NCI-H146 treated with DMSO at 0.1 percent for 48 hours (cell line): ENCODE data around the gene COQ7.

ENCODE experiments used
- DNase-seq: peaks from one replicate; lab custom pipeline; 2025; ENCODE audit not compliant: unreplicated experiment; lab: John Stamatoyannopoulos, UW

The COQ7 gene

GRCh38 chr16:19110537-19111360 lies 43.3 kb downstream of the COQ7 start:
- no peak for DNase-seq

DNA sequence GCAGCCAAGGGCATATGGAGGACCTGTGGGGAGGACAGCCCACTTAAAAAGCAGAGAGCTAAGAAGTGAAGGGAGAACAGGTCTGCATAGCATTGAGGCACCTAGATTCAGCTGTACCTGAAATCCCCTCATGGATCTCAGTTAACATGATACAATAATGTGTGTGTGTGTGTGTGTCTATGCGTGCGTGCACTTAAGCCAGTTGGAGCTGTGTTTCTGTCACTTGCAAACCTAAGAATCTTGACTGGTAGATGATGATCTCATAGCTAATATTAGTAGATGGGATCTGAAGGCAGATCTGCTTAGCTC lies 44.6 kb downstream of the COQ7 start:
- no peak for DNase-seq

DNA sequence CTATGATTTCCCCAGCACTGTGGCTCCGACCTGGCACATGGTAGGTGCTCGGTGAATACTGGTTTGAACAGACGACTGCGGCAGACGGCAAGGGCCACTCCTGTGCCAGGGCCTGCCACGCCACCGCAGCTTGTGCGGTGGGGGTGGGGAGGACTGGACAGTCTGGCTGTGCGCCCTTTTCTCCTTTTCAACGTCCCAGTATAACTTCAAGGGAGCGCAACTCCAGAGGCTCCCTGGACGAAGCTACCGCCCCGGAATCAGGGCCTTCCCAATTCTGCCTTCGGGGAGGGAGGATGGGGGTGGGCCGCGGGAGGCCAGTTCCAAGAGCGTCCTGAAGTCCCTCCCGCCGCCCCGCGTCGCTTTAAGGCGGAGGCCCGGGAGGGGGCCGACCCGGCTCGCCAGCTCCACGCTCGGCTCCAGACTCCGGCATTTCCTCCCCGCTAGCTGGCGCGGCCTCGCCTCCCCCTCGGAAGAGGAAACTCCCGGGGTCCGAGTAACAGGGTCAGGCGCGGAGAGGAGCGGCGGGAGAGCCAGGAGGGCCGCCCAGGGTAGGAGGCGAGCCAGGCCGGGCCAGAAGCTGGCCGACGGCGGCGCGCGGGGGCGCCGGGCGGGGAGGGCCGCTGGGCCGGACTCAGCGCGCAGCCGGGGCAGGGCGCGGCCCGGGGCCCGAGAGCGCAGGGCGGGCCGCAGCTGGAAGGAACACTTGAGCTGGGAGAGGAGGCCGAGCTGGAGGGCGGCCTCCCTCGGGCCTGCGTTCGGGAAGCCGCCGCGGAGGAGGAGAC lies 46.4 kb downstream of the COQ7 start, which contains the start of gene ITPRIPL2:
ITPRIPL2 (plus strand) TSS at position 388 of the 782 bp plus-strand sequence. CDS start 498 bp downstream, outside the sequence.
- DNase-seq, result peak; percentile 43

DNA sequence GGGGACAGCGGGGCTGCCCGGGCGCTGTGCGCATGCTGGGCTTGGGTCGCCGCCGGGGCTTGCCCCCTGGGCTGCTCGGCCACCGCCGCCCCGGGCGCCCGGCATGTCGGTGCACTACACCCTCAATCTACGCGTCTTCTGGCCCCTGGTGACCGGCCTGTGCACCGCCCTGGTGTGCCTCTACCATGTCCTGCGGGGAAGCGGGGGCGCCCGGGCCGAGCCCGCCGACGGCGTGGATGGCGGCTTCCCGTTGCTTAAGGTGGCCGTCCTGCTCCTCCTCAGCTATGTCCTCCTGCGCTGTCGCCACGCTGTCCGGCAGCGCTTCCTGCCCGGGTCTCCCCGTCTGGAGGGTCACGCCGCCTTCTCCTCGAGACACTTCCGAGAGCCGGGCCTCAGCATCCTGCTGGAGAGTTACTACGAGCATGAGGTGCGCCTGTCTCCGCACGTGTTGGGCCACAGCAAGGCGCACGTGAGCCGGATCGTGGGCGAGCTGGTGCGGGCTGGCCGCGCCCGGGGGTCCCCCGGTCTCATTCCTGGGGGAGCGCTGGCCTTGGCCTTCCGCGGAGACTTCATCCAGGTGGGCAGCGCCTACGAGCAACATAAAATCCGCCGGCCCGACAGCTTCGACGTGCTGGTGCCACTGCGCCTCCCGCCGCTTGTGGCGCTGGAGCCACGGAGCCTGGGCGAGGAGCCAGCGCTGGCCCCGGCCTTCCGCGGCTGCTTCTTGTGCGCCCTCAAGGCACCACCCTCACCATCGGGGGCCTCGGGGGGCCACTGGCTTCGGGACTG lies 47.1 kb downstream of the COQ7 start:
- DNase-seq, result no peak

DNA sequence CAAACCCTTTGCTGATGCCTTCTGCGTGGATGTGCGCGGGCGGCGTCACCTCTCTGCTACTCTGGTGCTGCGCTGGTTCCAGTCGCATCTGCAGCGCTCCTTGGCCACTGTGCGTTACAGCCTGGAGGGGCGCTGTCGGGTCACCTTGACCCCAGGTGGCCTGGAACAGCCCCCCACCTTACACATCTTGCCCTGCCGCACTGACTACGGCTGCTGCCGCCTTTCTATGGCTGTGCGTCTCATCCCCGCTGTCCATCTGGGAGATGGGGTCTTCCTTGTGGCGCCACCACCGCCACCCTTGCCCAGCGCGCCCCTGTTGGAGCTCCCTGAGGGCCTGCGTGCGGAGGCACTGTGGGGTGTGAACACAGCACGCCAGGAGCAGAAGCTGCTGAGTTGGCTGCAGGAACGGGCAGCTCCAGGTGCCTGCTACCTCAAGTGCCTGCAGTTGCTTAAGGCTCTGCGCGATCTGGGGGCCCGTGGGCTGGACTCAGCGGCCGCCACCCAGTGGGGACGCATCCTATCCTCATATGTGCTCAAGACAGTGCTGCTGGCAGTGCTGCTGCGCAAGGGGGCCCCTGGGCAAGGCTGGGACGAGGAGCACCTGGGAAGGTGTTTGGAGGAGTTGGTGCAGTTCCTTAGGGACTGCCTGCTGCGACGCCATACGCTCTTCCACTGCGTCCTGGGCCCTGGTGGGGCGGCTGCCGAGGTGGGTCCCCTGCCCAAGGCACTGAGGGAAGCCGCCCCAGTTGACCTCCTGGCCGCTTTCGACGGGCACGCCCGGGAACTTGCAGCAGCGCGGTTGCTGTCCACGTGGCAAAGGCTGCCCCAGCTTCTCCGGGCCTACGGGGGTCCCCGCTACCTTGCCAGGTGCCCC lies 48.0 kb downstream of the COQ7 start:
- no peak for DNase-seq

- DNase-seq, result no peak
These were observed 49.5 kb downstream of the COQ7 start for GRCh38 chr16:19116711-19117449.

- DNase-seq, result no peak
These were observed 51.6 kb downstream of the COQ7 start for GRCh38 chr16:19118938-19119431.

GRCh38 chr16:19119564-19119963 lies 52.1 kb downstream of the COQ7 start:
- DNase-seq, result no peak

DNA sequence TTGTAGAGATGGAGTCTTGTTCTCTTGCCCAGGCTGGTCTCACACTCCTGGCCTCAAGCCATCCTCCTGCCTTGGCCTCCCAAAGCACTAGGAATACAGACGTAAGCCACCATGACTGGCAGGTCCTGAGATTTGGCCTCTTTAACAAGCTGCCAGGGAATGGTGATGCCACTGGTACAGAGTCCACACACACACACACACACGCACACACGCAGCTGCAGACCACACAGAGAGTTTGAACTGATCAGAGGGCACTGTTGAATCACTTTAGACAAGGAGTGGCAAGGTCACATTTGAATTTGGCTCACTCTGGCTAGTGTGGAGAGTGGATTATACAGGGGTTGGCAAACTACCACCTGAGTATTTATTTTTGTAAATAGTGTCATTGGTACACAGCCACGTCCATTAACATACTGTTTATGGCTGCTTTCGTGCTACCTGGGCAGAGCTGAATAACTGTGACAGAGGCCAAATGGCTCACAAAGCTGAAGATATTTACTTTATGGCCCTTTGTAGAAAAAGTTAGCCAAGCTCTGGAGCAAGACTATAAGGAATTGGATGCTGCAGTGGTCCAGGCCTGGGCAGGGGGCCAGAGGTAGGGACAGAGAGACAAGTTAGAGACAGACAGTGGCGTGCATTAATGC lies 56.2 kb downstream of the COQ7 start:
- no peak for DNase-seq

- no peak for DNase-seq
These were observed 58.9 kb downstream of the COQ7 start for GRCh38 chr16:19126300-19126699.

DNA sequence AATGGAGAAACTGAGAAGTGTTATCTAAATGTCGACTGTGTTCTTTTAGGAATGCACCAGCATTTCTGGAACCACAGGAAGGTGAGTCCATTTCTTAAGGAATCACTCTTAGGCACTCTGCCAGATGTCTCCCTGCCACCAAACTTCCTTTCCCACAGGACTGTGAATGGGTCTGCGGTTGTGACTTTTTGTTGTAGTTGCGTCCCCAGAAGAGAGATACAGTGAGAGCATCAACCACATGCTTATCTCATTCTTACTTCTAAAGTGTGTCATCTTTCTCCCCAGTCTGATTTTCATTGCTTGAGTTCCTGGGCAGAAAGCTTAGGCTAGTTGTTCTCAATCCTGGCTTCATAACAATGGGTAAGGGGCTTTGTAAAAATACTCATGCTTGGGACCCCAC lies 59.8 kb downstream of the COQ7 start:
- DNase-seq, result no peak

GRCh38 chr16:19127674-19128131 lies 60.3 kb downstream of the COQ7 start:
- DNase-seq, result no peak

DNA sequence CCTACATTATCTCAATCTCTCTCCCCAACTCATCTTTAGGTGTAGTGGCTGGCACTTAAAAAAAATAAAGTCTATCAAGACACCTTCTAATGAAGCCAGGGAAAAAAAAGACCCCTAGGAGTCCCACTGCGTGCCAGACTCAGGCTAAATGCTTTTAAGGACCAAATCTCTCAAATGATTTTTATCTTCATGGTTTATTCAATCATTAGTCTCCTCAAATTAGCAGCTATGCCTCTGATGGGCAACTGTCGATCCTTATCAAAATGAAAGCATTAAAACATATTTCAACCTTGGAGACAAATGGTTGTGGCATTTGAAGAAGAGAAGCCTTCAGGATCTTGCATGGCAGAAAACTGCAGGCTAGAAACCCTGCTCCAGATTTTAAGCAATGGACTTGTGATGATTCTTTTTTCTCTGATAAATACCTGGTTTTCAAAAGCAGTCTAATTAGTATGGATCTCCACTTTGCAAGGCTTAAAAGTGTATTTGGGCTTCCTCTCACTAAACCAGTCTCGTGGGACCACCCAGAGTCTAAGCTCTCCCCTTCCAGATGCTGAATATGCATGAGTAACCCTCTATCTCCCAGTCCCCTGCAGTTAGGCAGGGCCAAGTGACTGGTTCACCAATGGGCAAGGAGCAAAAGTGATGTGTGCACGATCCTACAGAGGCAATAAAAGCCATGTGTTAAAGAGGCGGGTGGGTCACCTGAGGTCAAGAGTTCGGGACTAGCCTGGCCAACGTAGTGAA lies 61.2 kb downstream of the COQ7 start:
- no peak for DNase-seq
